Esophagus squamous epithelium (tissue), 5 donors: ENCODE results near the gene RASSF5. TPM values are rescaled to one million over a fixed set of nuclear protein-coding genes. Genes with fewer than 3 reads are reported as not detected.
A peak's percentile ranks its signal among the peaks of the same experiment; 100 is the strongest.

Experiments used
- DNase-seq: peaks from one replicate; lab custom pipeline; 2025; lab: John Stamatoyannopoulos, UW
- H3K27ac ChIP-seq, 4 donors: fragments of 200-600 bp; sonication (generic); one replicate each; pipeline ENCODE4 v1.5.1; 2016 to 2019; ENCODE audit warnings: mild to moderate bottlenecking in 1 of 4
- H3K27me3 ChIP-seq, 4 donors: fragments of 200-600 bp; sonication (generic); 1 replicate in 3 of 4; 2 replicates in 1 of 4; pipeline versions ENCODE4 v1.5.1 to v1.6.0; 2017 to 2021; ENCODE audit warnings: antibody characterized with exemption in 1 of 4
- H3K36me3 ChIP-seq, 3 donors: fragments of 200-600 bp; sonication (generic); one replicate each; pipeline ENCODE4 v1.5.1; 2016 to 2019
- H3K4me1 ChIP-seq, 3 donors: fragments of 200-600 bp; sonication (generic); one replicate each; pipeline ENCODE4 v1.5.1; 2017 to 2019
- H3K4me3 ChIP-seq, 4 donors: fragments of 200-600 bp; sonication (generic); 1 replicate in 3 of 4; 2 replicates in 1 of 4; pipeline ENCODE4 v1.5.1; 2016 to 2019; ENCODE audit warnings: mild to moderate bottlenecking in 2 of 4, moderate library complexity in 1 of 4
- H3K9me3 ChIP-seq, 3 donors: fragments of 200-600 bp; sonication (generic); one replicate each; pipeline ENCODE4 v1.5.1; 2016 to 2019
- POLR2A ChIP-seq, 4 donors: fragments of 450-650 bp; IDR thresholded peaks; one replicate each; pipeline ENCODE4 v1.6.1; 2017; ENCODE audit warnings: antibody characterized with exemption in 4 of 4, mild to moderate bottlenecking in 4 of 4, moderate library complexity in 3 of 4
- WGBS, 2 donors: methylation state at CpG; one replicate each; pipeline ENCODE4 v1.1.5; 2018; 5-methylcytosine and 5-hydroxymethylcytosine counted together
- intact Hi-C: fragments of 100-400 bp; cut with DNase I; formaldehyde crosslinking; loops from one replicate; pipeline ENCODE4 v1.15.0; 2022
- total RNA-seq, 4 donors: library from RNA; depleted of rRNA; stranded (reverse); fragments of >200 nt; gene quantifications; one replicate each; pipeline ENCODE4 v1.1.0, GENCODE V29; 2016
- TF ChIP-seq, protein P1 (sequence below), 6 experiments: fragments of 450-650 bp in 4 of 6; fragments of 200-600 bp in 2 of 6; sonication (generic) in 2 of 6; IDR thresholded peaks; one replicate each; pipeline ENCODE4 v1.5.1; 2016 to 2019; ENCODE audit warnings: antibody characterized with exemption in 6 of 6, mild to moderate bottlenecking in 4 of 6, moderate library complexity in 4 of 6
- donor health status: DM: yes; HTN: yes; CAD: no.

RASSF5 gene
- total RNA-seq, 4 donors from 2014 or later: 29.2 to 85.3 (median 35.1) TPM

DNA sequence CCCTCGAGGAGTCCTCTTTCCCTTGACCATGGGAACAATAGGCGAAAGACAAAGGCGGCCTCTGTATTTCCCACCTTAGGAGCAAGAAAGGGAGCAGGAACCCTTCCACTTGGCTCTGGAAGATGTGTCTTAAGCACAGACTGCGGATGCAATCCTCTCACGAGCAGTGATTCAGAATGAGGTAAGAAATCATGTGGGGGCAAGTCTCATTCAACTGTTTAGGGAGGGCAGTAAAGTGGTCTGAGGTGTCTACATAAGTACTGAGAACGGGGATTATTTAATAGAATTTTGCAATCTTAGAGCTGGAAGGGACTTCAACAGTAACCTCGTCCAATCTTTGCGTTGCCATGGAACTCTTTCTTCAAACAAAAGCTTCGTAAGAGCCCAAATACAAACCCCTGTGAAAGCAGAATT lies 126.4 kb downstream of the RASSF5 start:
- Histone ChIP-seq H3K27ac (peak overlapping the region; percentile 48 to 86 (median 62)), H3K4me1 (peaks cover 4 to 50% (median 20%) of the 10 kb centered on the region in 3 donors), H3K27me3 (no peaks in the 10 kb centered on the region), H3K9me3 (no peaks in the 10 kb centered on the region), H3K4me3 (no peak overlapping the region), H3K36me3 (no peaks in the 10 kb centered on the region)
- 28 to 30% methylated on average over 7 to 8 of the region's 9 CpGs for WGBS, 2 donors
- intact Hi-C loops: loop anchor here (5.0 kb wide), 1 partner anchor 34 kb away; no protein-coding TSS in a partner anchor
- DNase-seq: no peak
- TF ChIP-seq, protein P1, sequence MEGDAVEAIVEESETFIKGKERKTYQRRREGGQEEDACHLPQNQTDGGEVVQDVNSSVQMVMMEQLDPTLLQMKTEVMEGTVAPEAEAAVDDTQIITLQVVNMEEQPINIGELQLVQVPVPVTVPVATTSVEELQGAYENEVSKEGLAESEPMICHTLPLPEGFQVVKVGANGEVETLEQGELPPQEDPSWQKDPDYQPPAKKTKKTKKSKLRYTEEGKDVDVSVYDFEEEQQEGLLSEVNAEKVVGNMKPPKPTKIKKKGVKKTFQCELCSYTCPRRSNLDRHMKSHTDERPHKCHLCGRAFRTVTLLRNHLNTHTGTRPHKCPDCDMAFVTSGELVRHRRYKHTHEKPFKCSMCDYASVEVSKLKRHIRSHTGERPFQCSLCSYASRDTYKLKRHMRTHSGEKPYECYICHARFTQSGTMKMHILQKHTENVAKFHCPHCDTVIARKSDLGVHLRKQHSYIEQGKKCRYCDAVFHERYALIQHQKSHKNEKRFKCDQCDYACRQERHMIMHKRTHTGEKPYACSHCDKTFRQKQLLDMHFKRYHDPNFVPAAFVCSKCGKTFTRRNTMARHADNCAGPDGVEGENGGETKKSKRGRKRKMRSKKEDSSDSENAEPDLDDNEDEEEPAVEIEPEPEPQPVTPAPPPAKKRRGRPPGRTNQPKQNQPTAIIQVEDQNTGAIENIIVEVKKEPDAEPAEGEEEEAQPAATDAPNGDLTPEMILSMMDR (IDR thresholded peaks at IDR 0.05): no peak

GRCh38 chr1:206634365-206635079 lies 127.2 kb downstream of the RASSF5 start:
- DNase-seq: peak; percentile 20
- Histone ChIP-seq H3K4me3 (peak overlapping the region in 3 of 4 donors; percentile 71 to 91 (median 81)), H3K9me3 (no peaks in the 10 kb centered on the region), H3K4me1 (peaks cover 4 to 50% (median 20%) of the 10 kb centered on the region in 3 donors), H3K27me3 (no peaks in the 10 kb centered on the region), H3K27ac (peak overlapping the region; percentile 69 to 90 (median 82)), H3K36me3 (no peaks in the 10 kb centered on the region)
- TF ChIP-seq POLR2A (IDR thresholded peaks at IDR 0.05): no peak
- TF ChIP-seq, protein P1 (IDR thresholded peaks at IDR 0.05): peak; percentile 84 to 89 (median 86)
- WGBS, 2 donors: 10 to 11% methylated on average over 26 of the region's 26 CpGs
- intact Hi-C loops: loop anchor here (5.0 kb wide), 1 partner anchor 33 kb away; no protein-coding TSS in a partner anchor

DNA sequence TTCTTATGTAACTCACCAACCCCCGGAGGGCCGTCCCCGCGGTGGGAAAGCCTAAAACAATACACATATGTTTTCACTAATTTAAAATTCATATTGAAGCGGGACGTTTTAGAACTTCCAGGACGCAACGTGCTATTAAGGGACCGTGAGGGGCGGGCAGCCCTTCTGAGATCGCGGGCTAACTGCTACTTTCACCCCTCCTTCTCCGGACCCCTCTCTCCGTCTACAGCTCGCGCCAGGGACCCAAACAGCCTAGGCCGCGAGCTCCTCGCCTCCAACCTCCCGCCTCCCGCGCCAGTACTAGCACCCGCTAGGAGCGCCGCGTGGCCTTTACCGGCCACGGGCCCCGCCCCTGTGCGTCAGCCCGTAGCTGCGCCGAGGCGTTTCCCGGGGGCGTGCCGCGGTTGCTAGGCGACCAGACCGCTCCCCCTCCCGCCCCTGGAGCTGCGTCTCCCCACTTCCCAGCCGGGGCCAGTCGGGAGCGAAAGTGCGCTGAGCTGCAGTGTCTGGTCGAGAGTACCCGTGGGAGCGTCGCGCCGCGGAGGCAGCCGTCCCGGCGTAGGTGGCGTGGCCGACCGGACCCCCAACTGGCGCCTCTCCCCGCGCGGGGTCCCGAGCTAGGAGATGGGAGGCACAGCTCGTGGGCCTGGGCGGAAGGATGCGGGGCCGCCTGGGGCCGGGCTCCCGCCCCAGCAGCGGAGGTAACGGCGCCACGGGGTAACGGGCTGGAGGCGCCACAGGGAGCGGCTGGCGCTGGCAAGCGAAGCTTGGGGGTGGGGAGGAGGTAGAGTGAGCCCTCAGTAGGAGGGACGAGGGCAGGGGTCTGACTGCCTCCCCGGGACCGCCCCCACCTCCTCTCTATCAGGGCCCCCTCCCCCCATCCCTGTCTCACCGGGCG lies 128.0 kb downstream of the RASSF5 start, which contains the start of gene DYRK3:
DYRK3 (plus strand) TSS at position 457 of the 898 bp plus-strand sequence; CDS start at position 625, 168 bp downstream.
- TF ChIP-seq, protein P1 (IDR thresholded peaks at IDR 0.05): peak in 3 of 6 experiments; percentile 10 to 32 (median 27)
- TF ChIP-seq POLR2A (IDR thresholded peaks at IDR 0.05): peak in 3 of 4 donors; percentile 83 to 97 (median 85)
- 0 to 1% methylated on average over 13 to 20 of the region's 84 CpGs for WGBS, 2 donors
- peak; percentile 47 for DNase-seq
- Histone ChIP-seq H3K27ac (peak within 1 kb of the TSS; percentile 69 to 90 (median 82)), H3K9me3 (no peaks in the 10 kb centered on the region), H3K4me3 (peak within 1 kb of the TSS; percentile 61 to 91 (median 76)), H3K27me3 (no peaks in the 10 kb centered on the region), H3K4me1 (peaks cover 4 to 50% (median 20%) of the 10 kb centered on the region in 3 donors), H3K36me3 (no peaks in the 10 kb centered on the region)
- intact Hi-C loops: no loop called here

DNA sequence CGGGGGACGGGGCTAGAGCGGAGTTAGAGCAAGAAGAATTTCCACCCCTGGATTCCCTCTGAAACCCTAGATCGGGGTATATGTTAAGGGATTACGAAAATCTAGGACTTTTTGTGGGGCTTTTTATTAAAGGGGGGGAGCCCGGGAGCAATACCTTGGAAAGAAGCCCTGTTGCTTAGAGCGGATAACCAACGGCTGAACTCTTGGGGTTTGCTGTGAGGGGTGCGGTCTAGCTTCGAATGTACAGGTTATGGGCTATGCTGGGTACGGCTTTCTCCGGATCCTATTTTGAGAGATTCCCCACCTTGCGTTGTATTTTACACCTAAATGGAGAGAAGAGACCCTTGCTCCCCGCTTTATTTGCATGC lies 128.6 kb downstream of the RASSF5 start:
- WGBS, 2 donors: 1 to 6% methylated on average over 6 to 9 of the region's 14 CpGs
- Histone ChIP-seq H3K36me3 (no peaks in the 10 kb centered on the region), H3K27ac (peak overlapping the region; percentile 69 to 90 (median 82)), H3K27me3 (no peaks in the 10 kb centered on the region), H3K9me3 (no peaks in the 10 kb centered on the region), H3K4me1 (peaks cover 4 to 47% (median 20%) of the 10 kb centered on the region in 3 donors), H3K4me3 (peak overlapping the region; percentile 61 to 91 (median 76))
- DNase-seq: no peak
- intact Hi-C loops: no loop called here
- TF ChIP-seq POLR2A (IDR thresholded peaks at IDR 0.05): no peak
- TF ChIP-seq, protein P1 (IDR thresholded peaks at IDR 0.05): no peak
